Transverse colon (tissue), 4 donors: Measurements from ENCODE around the gene ALK.

Source experiments
- EP300 ChIP-seq: sonication (generic); formaldehyde crosslinking; IDR thresholded peaks from one replicate; pipeline ENCODE4 v1.6.1; 2017; ENCODE audit warnings: antibody characterized with exemption, low read depth
- POLR2AphosphoS5 ChIP-seq, 3 donors: sonication (generic); formaldehyde crosslinking; IDR thresholded peaks; one replicate each; pipeline ENCODE4 v1.6.1; 2016; ENCODE audit warnings: antibody characterized with exemption in 3 of 3
- TF ChIP-seq, protein P1 (sequence below), 5 experiments: fragments of 200-600 bp in 3 of 5; fragments of 450-650 bp in 2 of 5; sonication (generic) in 3 of 5; IDR thresholded peaks; 1 replicate in 2 of 5; 2 replicates in 3 of 5; pipeline ENCODE4 v1.5.1; 2016 to 2017; ENCODE audit warnings: antibody characterized with exemption in 5 of 5, inconsistent platforms in 3 of 5, mild to moderate bottlenecking in 2 of 5, moderate library complexity in 1 of 5

DNA sequence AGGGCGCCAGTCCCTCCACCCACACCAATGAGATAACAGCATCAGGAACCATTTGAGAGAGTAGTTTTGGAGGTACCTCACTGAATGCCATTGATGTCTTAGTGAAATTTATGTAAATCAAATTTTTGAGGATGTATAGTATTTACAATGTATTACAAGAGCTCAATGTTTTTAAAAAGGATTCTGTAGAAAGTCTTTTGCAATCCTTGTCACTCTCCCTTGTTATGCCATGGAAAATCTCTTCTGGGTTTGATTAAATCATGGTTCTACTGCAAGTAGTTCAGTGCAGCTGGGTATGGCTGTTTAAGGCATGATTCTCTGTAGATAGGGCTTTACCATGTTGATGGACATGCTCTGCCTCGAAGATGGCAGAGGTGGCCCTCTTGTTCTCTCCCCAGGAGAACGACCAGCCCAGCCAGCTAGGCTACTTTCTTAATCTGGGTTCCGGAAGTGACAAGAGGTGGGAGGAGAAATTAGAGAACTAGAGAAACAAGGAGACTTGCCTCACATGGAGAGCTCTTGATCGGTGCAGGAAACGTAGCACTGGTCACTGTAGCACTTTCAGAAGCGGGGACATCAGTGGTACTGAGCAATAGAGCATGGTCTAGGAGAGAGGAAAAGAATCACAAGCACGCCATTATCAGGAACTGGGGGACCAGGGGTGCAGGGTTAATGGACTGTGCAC, 603.4 kb downstream of the ALK start:
- TF ChIP-seq, protein P1, sequence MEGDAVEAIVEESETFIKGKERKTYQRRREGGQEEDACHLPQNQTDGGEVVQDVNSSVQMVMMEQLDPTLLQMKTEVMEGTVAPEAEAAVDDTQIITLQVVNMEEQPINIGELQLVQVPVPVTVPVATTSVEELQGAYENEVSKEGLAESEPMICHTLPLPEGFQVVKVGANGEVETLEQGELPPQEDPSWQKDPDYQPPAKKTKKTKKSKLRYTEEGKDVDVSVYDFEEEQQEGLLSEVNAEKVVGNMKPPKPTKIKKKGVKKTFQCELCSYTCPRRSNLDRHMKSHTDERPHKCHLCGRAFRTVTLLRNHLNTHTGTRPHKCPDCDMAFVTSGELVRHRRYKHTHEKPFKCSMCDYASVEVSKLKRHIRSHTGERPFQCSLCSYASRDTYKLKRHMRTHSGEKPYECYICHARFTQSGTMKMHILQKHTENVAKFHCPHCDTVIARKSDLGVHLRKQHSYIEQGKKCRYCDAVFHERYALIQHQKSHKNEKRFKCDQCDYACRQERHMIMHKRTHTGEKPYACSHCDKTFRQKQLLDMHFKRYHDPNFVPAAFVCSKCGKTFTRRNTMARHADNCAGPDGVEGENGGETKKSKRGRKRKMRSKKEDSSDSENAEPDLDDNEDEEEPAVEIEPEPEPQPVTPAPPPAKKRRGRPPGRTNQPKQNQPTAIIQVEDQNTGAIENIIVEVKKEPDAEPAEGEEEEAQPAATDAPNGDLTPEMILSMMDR (IDR thresholded peaks at IDR 0.05): no peak
- TF ChIP-seq POLR2AphosphoS5 (IDR thresholded peaks at IDR 0.05) (no peak), EP300 (no peak)
